ENCODE measurements around the gene TOP1.

DNA sequence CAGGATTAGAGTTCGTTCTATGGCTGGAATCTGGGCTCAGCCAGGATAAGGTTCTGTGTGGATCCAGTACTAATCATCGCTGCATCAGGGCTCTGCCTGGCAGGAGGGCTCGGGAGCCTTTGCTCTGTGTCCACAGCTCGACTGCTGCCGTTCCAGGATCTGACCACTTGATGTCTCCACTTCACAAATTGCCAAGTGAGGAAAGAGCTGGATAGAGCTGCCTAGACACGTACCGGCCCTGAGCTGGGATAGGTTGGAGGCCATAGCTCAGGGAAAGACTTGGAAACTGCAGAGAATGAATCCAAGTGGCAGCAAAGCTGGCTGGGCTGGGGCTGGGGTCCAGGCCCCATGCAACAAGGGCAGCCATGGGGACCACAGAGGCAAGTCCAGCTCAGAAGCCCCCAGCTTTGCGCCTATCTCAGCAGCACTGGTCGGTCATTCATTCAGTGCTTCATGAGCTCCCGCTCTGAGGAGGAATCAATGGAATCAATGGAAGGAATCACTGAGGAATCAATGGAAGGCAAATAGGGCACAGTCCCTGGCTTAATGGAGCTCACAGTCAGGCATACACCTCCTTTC is 38.0 kb upstream of the TOP1 start:
- TF ChIP-seq BHLHE40 (IDR thresholded peaks at IDR 0.05; ENCODE audit: borderline replicate concordance) (no peak), ZNF384 (IDR thresholded peaks at IDR 0.05) (no peak), LEF1 (IDR thresholded peaks at IDR 0.05; ENCODE audit: borderline replicate concordance) (no peak), CTBP1 (IDR thresholded peaks at IDR 0.05; ENCODE audit: borderline replicate concordance) (no peak), SP1 (IDR thresholded peaks at IDR 0.05) (no peak), L3MBTL2 (conservative IDR thresholded peaks at IDR 0.05) (no peak), NFRKB (IDR thresholded peaks at IDR 0.05) (no peak), FOXM1 (IDR thresholded peaks at IDR 0.05; ENCODE audit: borderline replicate concordance) (no peak)
